Brain pericyte (primary cell): ENCODE results near the gene USH1C.

Source experiments
- DNase-seq: peaks from one replicate; pipeline ENCODE4 v3.0.0-alpha.2; 2012; ENCODE audit warnings: low read depth, low spot score

The USH1C gene

DNA sequence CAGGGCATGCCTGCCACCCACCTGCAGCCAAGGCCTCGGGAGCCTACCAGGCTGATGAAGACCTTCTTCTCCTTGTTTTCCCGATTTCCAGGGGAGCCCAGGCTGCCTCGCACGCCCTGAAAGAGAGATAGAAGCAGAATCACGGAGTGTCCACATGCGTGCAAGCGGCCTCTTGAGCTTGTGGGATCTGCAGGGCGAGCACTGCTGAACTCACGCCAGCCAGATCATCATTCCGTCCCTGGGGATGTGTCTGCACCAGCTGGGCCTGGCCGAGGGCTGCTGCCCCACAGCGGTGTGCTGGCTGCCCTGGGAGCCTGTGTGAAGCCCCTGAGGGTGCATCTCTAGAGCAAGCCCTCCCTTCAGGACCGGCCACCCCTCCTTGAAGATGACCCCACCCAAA, 17.9 kb downstream of the USH1C start:
- no peak for DNase-seq

DNA sequence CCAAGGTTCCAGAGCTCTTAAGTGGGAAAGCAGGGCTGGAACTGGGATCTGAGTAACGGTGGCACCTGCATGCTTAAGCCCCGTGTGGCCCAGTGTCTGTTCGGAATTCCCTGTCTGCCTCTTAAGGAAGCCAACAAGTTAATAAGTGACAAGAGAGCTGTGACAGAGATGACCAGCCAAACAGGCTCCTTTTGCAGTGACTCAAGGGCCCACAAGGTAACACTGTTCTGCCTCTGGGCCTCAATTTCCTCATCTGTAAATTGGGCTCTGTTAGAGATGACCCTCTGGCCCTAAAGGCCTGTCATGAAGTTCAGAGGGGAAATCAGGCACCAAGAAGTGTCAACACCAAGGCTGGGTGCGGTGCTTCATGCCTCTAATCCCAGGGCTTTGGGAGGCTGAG, 18.6 kb downstream of the USH1C start:
- no peak for DNase-seq

DNA sequence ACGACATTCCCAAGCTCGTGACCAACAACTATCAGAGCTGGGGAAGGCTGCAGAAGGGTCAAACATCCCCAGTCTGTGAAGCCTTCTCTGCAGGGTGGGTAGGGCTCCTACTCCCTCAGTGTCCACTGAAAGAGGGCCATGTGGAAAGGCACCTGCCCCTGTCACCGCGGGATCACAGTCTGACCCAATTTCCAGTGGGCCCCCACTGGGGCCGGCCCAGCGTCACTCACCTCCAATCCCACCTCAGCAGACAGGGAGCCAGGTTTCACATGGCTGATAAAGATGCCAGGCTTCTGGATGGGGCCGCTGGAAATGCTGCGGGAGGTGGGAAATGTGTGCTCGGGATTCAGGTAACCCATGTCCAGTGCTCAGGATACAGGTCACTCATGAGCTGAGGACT, 20.0 kb downstream of the USH1C start:
- no peak for DNase-seq

DNA sequence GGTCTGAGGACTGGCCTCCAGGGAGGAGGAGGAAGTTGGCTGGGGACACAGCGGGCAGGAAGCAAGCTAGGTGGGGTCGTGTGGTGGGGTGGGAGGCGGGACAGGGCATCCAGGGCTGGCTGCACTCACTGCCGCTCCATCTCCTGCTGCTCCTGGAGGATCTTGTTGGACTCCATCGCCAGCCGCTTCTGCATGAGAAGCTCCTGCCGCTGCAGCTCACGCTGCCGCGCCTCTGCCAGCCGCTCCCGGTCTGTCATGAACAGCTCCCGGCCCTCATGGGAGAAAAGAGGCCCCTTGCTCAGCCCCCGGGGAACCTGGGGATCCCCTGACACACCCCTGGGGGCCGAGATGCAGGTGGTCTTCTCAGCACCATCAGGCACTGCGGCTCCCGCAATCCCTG, 21.6 kb downstream of the USH1C start:
- DNase-seq: no peak

DNA sequence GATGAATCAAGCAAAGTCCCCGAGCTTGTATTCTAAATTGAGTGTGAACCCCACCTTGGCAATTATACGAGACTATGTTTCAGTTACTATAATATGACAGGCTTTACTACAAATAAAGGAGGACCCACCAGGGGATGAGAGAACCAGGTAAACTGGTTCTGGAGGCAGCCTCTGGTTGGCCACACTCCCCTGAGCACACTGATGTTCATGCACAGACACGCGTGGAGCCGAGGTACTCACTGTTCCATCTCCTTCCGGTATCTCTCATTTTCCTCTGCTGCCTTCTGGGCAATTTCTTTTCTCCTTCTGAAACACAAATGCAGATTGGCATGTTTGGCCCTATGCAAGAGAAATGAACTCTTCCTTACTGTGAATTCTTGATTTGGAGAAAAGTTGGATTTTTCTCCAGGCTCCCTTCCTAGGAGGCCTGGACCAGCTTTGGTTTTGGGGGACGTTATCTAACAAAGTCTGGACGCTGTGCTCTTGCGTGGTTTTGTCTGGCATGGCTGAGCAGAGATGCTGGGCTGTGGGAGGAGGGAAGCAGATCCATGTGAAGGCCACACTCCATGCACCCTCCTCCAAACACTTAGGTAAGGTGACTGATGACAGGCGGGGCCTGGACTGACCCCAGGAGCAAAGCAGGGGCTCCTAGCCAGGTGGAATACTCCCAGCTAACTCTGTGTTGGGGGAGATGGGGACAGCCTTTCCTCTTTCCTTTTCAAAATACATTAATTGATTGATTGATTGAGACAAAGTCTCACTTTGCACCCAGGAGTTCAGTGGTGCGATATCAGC, 22.9 kb downstream of the USH1C start:
- no peak for DNase-seq

DNA sequence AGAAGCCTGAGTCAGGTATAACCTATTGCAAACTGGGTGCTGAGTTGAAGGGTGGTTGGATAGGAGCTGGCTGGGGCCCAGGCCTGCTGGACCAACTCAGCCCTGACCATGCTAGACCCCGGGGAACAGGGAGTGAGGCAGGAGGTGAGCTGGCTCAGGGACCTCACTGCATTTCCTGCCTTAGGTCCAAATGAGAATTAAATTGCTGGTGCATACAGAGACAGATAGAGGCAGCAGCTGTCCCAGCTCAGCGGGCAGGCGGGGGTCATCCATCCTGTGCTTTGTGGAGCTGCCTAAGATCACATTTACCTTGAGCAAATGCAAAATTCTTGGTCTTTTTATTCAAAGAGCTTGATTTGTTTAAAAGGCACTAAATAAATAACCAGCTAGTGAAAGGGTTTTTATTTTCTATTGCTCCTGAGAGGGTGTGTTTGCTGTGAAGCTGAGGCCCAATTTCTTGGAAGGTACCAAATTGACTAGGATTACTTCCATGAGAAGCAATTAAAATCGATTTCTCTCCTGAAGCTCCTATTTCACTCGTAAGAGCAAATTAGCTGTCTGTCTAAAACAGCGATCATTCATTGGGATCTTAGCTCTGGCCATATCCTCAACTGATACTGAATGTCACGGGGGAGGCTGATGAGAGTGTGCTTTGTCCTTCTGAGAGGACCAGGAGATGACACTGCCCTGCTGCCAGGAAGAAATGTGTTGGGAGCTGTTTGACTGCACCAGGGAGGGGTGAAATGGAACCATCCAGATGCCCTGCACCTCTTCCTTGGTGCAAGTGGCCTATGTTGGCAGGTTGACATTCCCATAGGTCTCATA, 24.9 kb downstream of the USH1C start:
- DNase-seq: no peak

DNA sequence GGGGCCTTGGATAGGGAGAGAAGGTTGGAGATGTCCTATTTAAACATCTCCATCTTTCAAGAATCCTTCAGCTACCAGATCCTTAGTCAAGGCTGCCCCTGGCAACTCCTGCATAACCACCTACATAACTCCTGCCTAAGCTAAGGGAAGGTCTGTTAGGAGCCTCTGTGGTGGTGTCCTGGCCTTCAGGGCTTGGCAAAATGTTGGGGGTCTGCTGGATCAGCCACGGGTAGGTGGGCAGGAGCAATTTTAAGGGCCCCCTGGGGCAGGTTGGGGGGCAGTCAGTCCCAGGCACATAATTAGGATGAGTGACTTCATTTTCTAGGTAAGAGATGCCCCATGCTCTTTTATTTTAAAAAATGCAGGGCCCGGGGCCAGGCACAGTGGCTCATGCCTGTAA, 25.9 kb downstream of the USH1C start:
- DNase-seq: no peak

DNA sequence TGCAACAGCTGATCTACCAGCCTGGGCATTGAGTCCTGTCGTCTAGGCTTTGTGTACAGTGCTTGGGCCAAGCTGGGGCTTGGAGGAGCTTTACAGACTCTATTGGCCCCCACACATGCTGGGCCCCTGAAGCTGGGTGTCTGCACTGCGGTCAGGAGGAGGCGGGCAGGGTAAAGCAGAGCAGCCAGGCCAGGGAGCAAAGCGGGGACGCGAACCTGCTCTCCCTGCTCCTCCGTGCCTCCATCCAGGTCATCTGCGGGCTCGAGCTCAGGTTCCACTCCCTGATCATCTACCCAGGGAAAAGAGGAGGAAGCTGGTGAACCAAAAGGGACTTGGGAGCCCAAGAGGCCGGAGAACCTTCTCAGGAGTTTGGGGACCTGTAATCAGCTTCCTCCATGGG, 27.0 kb downstream of the USH1C start:
- no peak for DNase-seq

DNA sequence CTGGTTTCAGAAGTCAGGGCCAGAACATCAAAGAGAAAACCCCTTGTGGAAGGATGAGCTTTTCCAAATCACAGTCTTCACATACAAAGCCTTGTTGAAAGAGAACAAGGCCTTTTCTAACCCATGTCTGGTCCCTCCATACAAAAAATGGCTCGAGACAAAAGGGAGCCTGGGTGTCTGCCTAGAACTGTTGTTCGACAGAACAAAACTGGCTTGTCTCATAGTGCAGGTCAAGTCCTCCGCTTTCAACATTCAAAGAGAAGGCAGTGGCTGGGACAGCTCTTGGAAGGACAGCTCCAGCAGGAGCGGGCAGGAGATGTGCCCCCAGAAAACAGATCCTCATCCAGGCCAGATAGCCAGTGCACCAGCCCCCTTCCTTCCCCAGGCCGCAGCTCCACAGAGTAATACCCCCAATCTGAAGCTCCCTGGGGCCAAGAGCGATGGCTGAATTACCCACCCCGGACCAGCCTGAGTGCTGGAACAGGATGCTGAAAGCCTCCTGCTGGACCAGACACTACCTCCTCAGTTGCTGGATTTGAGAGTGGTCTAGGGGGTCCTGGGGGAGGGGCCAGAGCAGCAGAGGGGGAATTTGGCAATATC, 27.6 kb downstream of the USH1C start:
- no peak for DNase-seq

DNA sequence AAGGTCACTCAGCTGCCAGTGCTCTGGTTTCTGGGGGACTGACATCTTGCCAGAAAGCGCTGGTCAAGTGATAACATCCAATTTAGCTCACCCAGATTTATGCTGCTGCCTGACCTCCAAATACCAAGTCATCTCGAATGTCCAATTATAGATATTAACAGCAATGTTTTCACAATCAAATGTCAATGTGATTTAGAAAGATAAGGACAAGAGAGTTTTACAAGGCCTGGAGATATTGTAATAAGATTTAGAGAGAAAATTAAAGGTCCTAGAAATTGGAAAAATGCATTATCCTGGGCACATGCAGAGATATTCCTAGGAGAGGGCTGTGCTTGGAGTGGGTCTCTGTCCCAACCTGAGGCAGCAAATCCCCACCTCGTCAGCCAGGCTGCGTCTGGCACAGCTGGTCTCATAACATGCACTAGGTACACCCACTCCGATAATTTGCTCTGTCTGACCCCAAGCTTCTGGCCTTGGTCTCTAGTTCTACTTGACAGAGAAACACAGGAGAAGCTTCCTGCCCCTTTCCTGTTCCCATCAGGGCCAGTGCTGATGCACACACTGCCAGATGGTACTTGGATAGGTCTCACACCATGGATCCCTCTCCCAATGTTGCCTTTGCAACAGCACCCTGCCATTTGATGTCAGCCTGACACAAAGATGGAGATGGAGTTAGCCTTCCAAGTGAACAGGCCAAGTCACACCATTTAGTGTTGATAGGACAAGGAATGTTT, 28.6 kb downstream of the USH1C start:
- DNase-seq: no peak

DNA sequence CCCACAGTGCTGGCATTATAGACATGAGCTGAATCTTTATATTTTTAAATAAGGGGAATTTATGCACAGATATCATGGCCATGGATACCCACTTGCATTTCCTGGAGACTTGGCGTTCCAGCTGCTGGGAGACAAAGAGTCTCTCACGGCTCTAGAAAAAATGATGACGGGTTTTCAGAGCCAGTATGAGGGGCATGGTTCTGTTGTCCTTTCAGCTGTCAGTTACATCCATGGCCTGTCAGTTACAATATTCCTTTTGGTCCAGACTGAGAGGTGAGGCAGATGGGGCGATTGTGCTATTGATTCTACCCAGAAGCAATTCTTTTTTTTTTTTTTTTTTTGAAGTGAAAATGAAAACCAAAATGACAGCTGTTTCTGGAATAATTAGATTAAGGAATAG, 29.7 kb downstream of the USH1C start:
- no peak for DNase-seq

DNA sequence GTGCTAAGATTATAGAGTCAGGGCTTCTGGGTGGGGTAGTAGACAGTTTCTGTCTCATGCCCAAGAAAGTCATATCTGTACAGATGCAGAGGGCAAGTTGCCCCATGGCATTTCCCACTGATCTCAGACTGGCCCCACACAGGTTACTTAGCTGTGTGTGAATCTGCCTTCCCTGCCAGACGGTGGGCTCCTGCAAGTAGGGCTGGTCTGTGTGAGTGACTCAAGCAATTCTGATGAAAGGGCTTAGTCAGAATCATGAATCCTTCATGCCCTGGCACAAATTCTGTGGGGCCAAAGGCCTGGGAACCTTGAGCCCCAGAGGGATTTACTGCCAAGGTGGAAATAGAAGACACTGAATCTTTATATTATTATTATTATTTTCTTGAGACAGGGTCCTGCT, 30.4 kb downstream of the USH1C start:
- no peak for DNase-seq

DNA sequence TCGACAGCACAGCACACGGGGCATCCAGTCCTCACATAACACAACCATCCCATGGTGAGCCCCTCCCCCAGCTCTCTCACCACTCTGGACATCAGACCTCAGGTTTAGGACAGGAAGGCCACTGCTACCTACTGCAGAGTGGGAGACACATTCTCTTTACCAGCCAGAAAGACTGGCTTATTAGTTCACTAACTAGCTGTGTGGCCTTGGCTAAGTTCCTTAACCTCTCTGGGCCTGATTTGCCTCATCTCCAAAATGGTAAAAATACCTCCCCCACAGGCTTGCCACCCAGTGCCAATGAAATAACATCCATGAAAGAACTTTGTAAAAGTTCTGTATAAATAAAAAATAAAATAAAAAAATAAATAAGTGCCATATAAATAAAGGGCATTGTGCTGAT, 32.1 kb downstream of the USH1C start:
- DNase-seq: no peak

DNA sequence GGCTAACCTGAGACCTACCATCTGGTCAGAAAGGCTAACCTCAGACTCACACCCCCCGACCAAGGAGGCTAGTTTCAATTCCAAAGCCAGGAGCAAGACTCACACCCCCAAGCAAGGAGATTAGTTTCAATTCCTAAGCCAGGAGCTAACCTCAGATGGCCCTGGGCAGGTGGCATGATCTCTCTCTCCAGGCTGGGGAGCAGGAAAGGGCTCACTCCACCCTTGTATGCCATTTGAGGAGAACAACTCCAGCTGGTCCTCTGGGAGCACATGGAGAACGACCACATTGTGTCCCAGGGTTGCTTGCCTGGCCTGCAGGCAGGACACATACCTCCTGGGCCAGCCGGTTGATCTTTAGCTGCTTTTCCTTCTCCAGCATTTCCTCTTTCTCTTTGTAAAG, 32.6 kb downstream of the USH1C start:
- no peak for DNase-seq

DNA sequence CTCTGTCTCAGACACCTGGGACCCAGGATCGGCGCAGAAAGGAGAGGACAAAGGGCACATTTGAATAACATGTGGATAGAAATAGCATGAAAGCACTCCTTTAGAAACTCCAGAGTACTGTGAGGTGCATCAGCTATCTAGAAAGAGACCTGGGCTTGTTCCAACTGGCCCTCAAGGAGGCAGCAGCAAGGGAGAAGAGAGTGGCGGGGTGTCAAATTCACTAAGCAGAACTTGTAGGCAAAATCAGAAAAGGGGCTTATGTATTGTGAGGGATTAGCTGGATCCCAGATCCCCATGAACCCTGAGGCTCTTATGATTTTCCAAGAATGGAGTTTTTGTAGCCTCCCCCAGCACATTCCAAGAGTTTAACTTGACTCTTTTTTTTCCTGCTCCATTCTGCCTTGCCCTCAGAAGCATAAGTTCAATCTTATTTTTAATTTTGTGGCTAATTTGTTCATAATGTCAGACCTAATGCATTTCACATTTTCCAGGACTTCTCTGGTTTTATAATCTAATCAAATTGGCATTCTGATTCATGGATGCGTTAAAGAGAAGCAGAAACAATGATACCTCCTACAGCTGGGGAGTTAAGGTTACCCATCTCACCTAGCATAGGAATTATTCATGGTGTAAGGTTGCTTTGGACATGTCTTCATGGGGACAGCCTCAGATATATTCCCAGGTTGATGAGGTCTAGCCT, 33.6 kb downstream of the USH1C start:
- no peak for DNase-seq

DNA sequence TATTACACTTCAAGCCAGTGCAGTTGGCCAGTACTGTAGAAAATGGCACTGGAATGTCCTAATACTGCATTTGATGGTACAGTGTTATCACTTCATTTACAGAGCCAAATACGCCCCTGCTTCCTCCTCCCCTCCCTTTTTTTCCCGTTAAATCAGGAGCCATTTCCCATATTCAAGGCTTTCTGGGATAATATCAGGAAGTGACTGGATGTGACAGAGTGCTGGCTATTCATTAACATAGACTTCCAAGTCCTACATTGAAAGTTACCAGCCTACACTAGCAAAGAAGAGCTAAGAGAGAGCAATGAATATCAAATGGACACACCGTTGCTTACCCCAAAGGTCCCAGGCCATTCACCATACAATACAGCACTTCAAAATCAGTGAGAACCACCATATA, 35.4 kb downstream of the USH1C start:
- no peak for DNase-seq

DNA sequence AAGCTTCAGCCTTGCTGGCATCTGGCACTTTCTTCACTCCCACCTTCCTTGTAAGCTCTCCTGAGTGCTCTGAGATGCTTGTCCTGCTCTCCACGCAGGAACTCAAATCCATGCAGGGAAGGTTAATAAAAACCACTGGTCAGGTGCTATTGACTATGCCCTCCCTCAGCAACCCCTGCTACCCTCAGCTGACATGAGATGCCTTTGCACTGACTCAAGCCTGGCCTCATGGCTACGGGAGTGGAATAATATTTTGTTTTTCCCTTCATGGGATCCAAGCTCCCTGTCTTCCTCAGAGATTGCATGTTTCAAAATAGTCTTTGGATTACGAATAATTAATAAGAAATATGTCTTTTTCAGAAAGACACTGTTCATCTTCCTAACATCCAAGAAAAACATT, 35.9 kb downstream of the USH1C start:
- DNase-seq: no peak

DNA sequence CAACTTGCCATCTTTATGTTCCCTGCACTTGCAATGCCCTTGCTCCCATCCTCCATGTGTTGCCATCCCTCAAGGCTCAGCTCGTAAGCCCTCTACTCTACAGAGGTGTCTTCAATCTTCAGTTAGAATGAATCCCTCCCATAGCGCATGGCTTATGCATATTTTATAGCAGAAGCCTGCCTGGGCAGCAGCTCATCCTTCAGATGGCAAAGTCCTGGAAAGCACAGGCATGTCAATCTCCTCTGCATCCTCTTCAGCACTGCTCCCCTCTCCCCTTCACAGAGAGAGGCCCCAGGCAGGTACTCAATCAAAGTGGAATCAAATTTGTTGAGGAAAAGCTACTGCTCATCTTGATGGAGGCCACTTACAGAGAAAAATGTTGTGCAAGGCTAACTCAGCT, 36.4 kb downstream of the USH1C start:
- DNase-seq: no peak

DNA sequence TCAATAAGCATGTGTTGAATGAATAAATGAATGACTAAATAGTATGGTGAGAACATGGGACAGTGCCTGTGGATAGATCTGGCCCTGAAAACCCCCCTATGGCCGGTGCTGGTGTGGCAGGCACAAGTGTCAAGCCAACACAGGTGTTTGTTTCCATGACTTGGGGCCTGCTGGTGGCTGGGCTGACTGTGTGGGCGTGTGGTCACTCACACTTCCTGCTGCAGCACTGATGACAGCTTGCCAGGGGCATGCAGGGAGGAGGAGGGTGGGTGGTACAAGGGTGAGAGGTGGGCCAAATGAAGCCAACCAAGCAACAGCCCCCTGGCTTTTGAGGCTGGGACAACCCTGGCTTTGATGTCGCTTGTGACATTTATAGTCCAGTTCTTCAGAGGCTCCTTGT, 37.3 kb downstream of the USH1C start:
- DNase-seq: no peak

DNA sequence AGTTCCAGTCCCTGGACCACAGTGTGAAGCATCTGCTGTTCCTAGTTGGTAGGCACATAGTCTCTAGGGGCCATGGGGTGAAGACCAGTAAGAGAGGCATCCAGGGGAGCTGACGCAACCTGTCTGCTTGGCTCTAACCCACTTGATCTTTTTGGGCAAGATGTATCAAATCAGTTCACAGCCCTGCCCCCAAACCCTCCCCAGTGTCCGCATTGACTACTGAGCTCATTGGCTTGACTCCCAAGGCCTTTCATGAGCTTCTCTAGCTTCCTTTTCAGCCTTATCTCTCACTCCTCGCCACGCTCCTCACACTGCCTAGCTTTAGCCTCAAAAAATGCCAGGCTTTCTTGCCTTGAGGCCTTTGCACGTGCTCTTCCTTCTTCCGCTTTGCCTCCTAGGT, 37.9 kb downstream of the USH1C start:
- DNase-seq: no peak

DNA sequence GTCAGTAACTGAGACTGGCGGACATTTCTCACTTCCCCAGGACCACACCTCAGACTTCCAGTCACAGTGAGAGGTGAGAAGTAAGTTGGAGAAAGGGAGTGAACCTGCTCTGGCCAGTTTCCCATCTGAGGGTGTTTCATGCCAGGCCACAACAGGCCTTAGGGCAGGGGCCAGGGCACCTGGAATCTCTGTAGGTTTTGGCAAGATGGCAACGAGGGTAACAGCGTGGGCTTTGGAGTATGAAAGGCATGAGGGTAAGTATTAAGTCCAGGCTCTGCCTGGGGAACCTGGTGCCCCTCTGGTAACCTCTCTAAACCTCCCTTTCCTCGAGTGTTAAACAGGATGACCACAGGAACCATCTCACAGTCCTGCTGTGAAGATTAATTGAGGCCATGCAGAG, 39.1 kb downstream of the USH1C start:
- no peak for DNase-seq
